Amygdala (tissue), 56 donors: ENCODE measurements around the gene DPF3.

Source experiments
- DNase-seq, 56 donors: peaks; one replicate each; lab custom pipeline; 2025; lab: John Stamatoyannopoulos, UW

Gene DPF3

DNA sequence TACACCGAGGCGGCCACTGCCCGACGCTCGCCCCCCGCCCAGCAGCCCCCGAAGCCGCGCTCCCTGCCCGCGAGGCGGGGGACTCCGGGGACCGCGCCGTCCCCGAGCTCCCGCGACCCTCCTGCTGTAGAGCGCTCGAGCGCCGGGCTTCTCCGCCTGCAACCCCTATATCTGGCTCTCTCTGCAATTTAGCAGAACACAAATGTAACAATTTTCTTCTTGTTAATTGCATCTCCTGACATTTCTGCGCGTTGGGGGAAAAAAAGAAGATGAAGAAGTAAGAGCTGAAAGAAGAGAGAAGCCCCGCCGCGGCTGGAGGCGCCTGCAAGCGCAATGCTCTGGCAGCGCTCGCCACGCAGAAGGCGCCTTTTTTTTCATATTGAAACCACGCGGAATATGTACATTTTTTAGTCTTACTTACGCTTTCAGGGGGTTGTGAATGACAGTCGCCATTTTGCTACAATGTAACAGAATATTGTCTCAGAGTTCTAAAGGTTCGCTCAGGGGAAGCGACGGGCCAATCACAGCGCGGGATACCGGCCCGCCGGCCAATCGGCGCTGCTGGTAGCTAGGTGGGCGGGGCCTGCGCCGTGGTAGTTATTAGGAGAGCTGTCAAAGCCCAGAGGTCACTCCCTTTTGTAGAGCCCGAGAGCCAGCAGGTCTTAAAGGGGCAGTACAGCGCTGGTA is at the start of gene DPF3:
TSS of gene DPF3 (minus strand) at position 466 of the 687 bp plus-strand sequence. CDS start at position 453, 13 bp downstream.
- peak; percentile 32 to 98 (median 92) for DNase-seq

DNA sequence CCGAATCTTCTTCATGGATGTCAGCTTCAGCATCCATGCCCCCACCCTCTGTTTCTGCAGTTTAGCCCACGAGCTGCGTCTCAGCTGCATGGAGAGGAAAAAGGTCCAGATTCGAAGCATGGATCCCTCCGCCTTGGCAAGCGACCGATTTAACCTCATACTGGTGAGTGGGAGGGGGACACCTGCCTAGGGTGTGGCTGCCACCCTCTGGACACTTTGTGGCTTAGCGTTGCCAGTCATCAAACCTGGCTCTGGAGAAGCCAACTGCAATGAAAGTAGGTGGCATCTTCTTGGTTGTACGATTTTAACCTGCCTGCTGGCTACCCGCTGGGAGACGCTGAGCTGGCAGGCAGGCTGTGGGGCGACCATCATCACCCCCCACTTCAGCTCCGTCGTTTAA is 49.0 kb upstream of the DPF3 start:
- DNase-seq = no peak

DNA sequence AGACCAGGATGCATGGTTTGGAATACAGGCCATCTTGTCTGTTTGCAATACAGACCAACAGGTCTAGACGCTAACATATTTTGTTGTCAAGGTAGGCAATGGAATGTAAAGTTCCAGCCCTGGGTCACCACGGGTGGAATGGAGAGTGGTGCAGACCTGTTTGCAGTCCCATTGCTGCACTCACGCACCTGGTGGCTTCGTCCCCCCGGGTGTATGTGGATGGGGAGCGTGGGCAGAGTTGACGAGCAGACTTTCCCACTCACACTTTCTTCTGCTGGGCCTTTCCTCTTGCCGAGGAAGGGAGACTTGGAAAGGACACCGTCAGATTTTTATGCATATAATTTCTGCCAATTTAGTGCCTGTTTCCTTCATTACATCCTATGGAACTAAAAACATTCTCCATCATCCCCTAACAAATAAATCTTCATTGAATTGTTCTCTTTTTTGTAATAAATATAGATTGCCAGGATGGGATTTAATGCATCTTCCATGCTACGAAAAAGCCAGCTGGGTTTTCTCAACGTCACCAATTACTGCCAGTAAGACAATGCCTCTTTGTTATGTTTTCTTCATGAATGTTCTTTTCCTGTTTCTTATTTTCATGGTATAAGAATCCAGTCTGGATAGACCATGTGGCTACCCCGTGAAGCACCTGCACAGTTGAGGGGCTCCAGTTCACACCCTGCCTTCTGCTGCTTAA is 47.5 kb upstream of the DPF3 start:
- DNase-seq = no peak

DNA sequence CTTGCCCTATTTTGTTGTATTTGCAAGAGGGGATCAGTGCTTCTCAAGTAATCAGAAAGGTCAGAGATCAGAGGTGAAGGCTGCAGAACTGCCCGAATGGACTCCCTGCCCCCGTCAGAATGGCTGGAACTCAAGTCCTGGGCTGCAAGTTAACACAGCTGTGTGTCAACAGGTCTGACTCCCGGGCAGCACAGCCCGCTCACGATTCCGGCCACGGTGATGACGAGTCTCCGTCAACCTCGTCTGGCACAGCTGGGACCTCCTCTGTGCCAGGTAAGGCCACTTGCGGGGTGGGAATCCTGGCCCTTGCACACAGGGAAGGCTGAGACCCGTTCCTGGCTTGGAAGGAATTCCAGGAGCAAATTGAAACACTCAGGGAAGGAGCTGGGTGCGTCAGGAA is 45.7 kb upstream of the DPF3 start:
- DNase-seq = no peak

DNA sequence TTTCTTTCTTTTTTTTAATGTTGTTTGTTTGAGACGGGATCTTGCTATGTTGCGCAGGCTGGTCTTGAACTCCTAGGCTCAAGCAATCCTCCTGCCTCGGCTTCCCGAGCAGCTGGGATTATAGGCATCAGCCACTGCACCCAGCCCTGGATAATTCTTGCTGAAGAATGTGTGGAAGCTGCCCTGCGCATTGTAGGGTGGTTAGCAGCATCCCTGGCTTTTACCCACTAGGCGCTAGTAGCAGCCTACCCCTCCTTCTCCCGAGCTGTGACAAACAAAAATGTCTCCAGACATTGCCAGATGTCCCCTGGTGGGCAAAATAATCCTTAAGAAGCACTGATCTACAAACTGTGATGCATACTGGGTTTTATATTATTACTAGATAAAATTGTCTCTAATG is 39.0 kb upstream of the DPF3 start:
- DNase-seq = no peak

DNA sequence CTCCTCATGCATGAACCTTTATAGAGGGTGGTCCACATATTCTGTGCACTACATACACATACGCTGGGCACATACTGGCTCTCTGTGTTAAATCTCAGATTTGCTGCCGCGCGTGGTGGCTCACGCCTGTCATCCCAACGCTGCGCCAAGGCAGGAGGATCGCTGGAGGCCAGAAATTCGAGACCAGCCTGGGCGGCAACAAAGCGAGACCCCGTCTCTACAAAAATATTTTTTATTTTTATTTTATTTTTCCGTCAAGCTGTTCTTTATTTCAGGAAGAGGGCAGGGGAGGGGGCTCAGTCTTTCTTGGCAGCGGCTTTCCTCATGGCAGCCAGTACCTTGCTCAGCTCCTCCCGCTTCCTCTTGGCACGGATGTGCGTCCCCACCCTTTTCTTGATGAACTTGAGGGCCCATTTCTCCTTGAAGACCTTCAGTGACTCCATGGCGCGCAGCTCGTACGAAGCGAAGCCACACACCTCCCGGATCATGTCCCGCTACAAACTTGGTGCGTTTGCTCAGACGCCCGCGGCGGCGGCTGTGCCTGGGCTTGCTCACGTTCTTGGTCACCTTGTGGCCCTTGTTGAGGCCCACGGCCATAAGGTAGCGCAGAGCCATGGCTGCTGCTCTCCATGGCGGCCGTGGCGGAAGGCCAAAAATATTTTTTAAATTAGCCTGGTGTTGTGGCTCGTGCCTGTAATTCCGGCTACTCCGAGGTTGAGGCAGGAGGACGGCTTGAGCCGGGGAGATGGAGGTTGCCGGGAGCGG is 35.6 kb upstream of the DPF3 start:
- no peak for DNase-seq

DNA sequence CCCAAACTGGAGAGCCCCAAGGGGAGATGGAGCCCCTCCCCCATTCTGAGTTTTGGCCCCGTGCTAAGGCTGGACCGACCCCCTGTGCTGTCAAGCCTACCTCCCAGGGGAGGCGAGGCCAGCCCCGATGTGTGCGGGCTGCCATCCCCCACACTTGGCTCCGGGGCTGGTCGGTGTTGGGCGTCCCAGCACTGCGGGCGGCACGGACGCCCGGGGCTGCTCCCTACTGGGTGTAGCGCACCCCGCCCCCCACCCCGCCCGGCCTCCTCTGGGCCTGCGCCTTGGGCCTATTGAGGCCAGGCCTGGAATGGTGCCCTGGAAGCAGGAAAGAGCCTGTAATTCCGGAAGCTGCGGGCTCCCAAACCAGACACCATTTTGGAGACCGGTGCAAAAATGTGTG is 35.0 kb upstream of the DPF3 start:
- DNase-seq = no peak

DNA sequence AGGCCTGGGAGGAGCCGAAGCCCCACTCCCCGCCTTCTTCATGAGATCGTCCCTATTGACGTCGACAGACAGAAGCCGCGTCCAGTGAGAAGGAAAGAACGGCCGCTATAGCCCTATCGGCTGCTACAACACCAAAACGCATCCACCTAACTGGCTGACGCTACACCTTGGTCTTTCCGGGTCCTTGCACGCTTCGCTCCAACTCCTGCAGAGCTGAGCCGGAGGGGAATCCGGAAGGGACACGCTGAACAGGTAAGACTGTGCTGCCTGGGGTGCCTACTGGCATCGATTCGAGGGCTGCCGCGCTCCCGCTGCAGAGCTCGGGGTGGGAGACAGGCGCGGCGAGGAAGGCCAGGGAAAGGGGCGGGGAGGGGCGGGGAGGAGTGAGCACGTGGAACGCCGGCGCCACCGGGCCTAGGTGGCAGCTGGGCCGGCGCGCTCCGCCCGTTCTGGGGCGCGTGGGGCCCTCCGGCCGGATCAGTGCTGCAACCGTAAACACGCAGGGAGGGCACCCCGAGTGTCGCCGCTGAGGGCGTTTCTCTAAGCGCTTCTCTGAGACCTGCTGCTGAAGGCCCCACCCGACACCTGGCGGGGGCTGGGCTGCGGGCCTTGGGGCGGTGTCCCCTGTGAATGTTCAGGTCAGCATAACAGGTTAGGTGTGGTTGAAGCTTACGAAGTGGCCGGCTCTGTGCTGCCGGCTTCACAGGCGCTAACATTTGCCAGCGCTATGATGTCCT is 32.6 kb upstream of the DPF3 start, which contains the start of gene DCAF4:
TSS of gene DCAF4 (plus strand) at position 173 of the 737 bp plus-strand sequence. CDS start 11,515 bp downstream, outside the sequence.
- peak; percentile 54 to 97 (median 90) for DNase-seq

DNA sequence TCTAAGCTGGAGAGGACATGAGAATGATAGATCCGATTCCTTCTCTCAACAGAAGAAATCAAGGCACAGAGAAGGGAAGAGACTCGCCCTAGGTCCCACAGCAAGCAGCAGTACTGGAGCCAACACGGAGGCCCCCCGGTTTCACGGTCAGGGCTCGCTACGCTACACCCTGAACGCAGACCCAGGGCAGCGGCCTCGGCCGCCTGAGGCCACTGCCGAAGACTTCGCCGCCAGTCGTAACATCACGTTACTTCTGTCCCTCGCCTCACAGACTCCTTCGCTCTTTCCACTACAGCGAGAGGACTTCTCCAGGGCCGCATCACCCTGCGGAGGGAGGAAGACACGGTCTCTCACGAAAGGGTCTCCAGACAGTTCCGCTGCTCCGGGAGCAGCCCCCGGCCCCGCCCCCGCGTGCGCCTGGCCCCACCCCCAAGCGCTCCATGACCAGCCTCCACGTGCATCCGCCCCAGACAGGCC is 32.0 kb upstream of the DPF3 start:
- no peak for DNase-seq

DNA sequence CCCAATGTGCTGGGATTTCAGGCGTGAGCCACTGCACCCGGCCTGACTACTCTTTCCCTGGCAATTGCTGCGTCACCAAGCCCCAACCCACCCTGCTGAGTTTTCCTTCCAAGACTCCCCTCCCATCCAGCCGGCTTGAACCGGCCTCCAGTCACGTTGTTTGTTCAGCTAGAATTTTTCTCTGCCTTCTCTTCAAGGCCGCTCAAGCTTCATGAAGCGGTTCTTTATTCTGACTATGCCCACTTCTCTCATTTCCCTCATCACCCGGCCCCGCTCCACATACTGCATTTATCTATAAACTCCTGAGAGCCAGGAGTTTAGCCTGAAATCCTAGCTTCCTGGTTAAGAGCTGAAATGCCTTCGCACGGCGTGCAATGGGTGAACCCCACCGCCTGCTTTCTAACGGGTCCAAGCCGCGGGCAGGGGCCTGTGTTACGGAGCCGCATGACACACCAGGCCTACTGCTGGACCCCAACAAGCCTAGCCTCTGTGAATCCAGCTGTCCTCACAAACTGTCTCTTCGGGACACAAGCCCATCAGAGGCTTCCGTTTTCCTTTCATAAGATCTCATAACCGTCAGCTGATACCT is 31.4 kb upstream of the DPF3 start:
- DNase-seq = no peak

DNA sequence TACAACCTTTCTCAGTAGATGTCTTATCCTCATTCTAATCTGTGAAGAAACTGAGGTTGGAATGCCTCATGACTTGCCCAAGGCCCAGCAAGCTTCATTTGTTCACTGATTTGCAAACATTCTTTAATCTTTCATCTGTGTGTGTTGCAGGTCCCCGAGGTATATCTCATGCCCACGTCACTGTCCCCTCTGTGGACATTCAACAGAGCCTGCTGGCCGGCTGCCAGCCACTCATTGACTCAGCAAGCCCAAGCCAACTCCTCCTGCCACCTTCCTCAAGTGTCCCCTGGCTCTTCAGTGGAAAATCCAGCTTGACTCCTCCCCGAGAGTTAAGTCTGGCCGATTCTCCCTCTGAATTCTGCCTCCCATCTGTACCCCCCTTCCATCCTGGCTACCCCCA is 30.4 kb upstream of the DPF3 start:
- DNase-seq = peak in 1 of 56 donors; percentile 28

DNA sequence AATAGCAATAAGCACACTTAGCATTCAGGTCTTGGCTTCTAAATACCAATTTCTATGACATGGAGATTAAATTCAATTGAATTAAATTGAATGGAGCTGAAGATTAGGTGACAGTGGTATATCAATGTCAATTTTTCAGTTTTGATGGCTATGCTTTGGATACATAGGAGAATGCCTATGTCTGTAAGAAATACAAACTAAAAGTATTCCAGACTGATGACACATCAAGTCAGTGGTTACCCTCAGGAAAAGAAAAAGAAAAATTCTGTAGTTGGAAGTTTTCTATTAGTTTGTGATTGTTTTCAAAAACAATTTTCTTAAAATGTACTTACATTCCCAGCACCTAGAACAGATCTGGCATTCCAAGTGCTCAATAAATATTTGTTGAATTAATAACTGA is 27.5 kb upstream of the DPF3 start:
- no peak for DNase-seq

DNA sequence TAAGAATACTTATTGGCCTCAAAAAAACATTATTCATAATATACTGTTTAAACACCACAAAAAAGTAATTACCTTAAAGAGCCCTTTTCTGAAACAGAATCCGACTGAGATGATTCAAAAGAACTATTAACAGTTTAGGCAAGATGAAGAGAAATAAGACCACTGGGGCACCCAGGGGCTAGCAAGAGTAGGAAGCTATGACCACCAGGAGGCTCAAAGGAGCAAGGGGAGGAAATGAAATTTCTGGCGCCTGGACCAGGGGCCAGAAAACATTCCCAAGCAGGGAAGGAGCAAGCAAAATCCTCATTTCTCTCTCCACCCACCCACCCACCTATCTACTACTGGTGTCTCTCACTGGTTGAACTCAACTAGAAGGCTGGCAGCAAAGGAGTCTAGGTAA is 26.1 kb upstream of the DPF3 start:
- DNase-seq = no peak

DNA sequence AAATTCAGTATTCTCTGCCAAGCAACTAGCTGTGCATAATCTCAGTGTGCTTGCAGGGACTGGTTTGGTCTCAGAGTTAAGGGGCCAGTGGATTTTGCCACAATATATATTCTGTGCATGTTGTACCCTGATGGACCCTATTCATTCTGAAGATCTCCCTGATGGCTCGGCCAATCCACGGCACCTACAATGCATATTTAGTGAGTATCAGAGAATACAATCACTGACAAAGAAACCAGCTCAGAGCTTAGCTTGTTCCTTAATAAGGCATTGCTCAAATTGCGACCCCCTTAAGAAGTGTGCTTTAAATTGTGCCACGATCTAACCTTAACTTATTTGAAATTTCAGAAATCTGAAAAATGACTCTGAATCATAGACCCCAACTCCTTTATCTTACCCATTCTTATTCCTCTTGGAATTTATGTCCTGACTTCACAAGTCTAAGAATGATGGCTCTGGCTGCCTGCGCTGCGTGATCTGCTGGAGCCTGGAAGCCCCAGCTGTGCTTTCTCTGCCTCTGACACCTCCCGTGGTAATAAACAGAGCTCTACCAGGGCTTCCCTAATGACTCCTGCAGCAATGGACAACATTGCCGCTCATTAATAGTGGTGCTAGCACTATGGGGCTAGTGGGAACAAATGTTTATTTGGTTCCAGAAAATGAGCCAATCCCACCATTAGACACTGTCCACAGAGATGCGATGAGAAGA is 23.3 kb upstream of the DPF3 start:
- no peak for DNase-seq

DNA sequence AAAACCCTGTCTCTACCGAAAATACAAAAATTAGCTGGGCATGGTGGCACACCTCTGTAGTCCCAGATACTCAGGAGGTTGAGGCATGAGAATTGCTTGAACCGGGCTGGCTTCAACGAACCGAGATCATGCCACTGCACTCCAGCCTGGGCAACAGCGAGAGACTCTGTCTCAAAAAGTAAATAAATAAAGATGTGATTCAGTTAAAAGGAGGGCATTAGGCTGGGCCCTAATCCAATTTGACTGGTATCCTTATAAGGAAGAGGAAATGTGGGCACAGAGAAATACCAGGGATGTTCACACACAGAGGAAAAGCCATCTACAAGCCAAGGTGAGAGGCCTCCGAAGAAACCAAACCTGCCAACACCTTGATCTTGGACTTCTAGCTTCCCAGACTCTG is 22.3 kb upstream of the DPF3 start:
- no peak for DNase-seq

DNA sequence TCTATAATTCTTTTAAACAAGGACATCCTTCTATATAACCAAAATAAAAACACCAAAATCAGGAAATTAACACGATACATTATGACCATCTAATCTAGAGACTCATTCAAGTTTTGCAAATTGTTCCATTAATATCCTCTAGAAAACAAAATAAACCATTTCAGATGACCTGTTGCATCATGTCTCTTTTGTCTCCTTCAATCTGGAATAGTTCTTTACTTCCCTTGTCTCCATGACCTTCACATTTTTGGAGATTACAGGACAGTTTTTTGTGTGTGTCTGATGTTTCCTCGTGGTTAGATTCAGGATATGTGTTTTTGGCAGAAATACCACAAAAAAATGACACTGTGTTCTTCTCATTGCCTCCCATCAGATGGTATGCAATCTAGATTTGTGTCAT is 19.9 kb upstream of the DPF3 start:
- DNase-seq = no peak

DNA sequence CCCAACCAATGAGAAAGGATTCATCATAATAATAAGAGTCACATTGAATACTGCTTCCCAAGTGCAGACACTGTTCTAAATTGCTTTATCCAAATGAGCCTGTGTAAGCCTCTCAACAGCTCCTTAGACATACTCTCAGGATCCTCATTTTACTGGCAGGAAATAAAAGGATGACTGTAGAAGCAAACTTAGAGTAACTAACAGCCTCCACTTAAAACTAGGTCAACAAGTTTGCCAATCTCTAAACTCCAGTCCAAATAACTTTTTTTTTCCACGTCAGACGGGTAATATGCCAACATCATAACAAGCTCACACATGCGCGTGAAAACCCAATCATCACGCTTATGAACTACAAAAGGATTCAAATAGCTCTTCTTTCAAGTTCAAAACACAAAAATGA is 15.3 kb upstream of the DPF3 start:
- DNase-seq = no peak

DNA sequence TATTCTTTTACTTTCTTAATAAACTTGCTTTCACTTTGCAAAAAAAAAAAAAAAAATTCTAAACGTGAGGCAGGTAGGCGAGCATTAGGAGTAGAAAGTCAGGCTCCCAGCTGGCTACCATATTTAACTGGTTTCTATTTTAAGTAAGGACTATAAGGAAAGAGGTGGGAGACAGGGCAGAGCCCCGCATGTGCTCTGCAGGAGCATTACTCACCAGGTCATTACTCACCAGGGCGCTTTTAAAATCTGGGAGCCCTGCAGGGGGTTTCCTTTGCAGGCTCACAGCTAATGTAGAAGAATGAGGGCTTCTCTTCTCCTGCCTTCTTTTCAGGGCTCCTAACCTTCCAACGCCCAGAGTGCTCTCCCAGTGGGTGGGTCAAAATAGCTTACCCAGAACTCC is 14.0 kb upstream of the DPF3 start:
- DNase-seq = no peak

DNA sequence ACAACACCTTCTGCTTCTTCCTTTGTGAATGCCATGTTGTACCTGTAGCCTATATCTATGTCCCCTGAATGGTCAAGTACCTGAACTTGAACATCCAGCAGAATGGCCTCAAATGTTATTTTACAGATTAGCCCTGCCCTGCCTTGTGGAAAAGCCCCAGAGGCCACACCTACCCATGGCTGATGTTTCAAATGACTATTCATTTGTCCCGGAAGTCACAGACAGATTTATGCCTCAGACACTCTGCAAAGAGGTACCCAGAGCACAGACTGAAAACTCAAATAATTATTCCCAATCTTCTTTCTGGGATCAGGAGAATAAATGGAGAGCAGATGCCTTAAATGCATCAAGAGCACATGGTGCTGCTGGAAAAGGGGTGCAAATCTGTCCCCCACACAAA is 13.0 kb upstream of the DPF3 start:
- no peak for DNase-seq

DNA sequence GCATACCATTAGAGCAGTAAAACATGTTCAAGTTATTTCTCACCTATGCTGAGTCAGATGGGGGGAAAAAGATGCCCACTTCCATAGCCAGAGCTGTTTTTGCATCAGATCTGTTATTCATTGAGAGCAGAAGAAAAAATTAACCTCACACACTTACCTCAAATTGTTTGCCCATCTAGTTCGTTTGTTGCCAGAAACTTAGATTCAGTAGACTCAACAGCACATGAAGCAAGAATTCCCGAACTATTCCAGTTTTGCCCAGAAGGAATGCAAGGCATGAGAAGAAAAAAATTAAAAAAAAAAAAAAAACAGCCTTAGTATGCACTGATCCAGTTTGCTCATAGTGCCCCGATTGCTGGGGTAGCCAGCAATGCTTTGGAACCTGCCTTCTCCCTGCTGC is 12.4 kb upstream of the DPF3 start:
- DNase-seq = no peak
